SK-N-SH (cell line): Measurements from ENCODE around the gene AGBL5. TPM values are rescaled to one million over a fixed set of nuclear protein-coding genes. Genes with fewer than 3 reads are reported as not detected.

Experiments used
- CTCF ChIA-PET: fragments of 300-600, 350-600 bp; formaldehyde crosslinking; extraction: SDS; loops from one replicate; lab custom pipeline; 2021; lab: Yijun Ruan, JAX
- POLR2A ChIA-PET: fragments of 350-600 bp; sonication (Branson Sonifier 250); formaldehyde crosslinking; extraction: SDS; loops from one replicate; lab custom pipeline; 2020; ENCODE audit warnings: antibody characterized with exemption, inconsistent platforms; lab: Yijun Ruan, JAX
- DNase-seq: peaks from one replicate; pipeline ENCODE4 v3.0.0; 2012
- H2AFZ ChIP-seq: fragments of 200-600 bp; sonication (generic); 2 replicates; pipeline ENCODE4 v1.8.1; 2016; ENCODE audit warnings: antibody characterized with exemption, mild to moderate bottlenecking, low read depth
- H3F3A ChIP-seq: fragments of 200-600 bp; sonication (generic); replicated peaks from 2 replicates; pipeline ENCODE3; 2016; ENCODE audit warnings: antibody characterized with exemption, mild to moderate bottlenecking; ENCODE audit not compliant: insufficient read depth
- H3K27ac ChIP-seq, 2 experiments: fragments of 200-500 bp in 1 of 2; fragments of 200-600 bp in 1 of 2; sonication (Bioruptor generic) in 1 of 2; sonication (generic), shearing (Covaris generic) in 1 of 2; 2 replicates each; pipeline versions ENCODE4 v1.5.1 to v1.6.1; 2014 to 2016; ENCODE audit warnings: low read depth in 2 of 2, inconsistent platforms in 1 of 2, low read length in 1 of 2, mild to moderate bottlenecking in 1 of 2, mixed read lengths in 1 of 2
- H3K27me3 ChIP-seq: fragments of 200-600 bp; sonication (generic), shearing (Covaris generic); 2 replicates; pipeline ENCODE4 v1.6.1; 2016; ENCODE audit warnings: mixed run types; ENCODE audit not compliant: insufficient read depth
- H3K36me3 ChIP-seq, 2 experiments: fragments of 200-500 bp in 1 of 2; fragments of 200-600 bp in 1 of 2; sonication (Bioruptor generic) in 1 of 2; sonication (generic) in 1 of 2; replicated peaks in 1 of 2; 2 replicates each; pipeline versions ENCODE3 to v1.5.1; 2014 to 2016; ENCODE audit warnings: low read length in 1 of 2, mild to moderate bottlenecking in 1 of 2; ENCODE audit not compliant: insufficient read depth in 2 of 2, control insufficient read depth in 1 of 2
- H3K4me1 ChIP-seq, 2 experiments: fragments of 200-500 bp in 1 of 2; fragments of 200-600 bp in 1 of 2; sonication (Bioruptor generic) in 1 of 2; sonication (generic), shearing (Covaris generic) in 1 of 2; 2 replicates each; pipeline versions ENCODE4 v1.5.1 to v1.6.1; 2014 to 2016; ENCODE audit warnings: low read depth in 1 of 2, low read length in 1 of 2, mixed run types in 1 of 2; ENCODE audit not compliant: insufficient read depth in 2 of 2, control insufficient read depth in 1 of 2
- H3K4me2 ChIP-seq: fragments of 200-600 bp; sonication (generic), shearing (Covaris generic); 2 replicates; pipeline ENCODE4 v1.6.1; 2017; ENCODE audit warnings: mixed run types
- H3K4me3 ChIP-seq, 2 experiments: fragments of 200-500 bp in 1 of 2; fragments of 200-600 bp in 1 of 2; sonication (Bioruptor generic) in 1 of 2; sonication (generic), shearing (Covaris generic) in 1 of 2; 2 replicates each; pipeline versions ENCODE4 v1.5.1 to v1.8.1; 2014 to 2016; ENCODE audit warnings: low read depth in 2 of 2, inconsistent platforms in 1 of 2, low read length in 1 of 2, mild to moderate bottlenecking in 1 of 2, mixed read lengths in 1 of 2, moderate library complexity in 1 of 2
- H3K79me2 ChIP-seq: fragments of 200-600 bp; sonication (generic); 2 replicates; pipeline ENCODE4 v1.8.1; 2017; ENCODE audit warnings: mild to moderate bottlenecking; ENCODE audit not compliant: insufficient read depth
- H3K9ac ChIP-seq: fragments of 200-600 bp; sonication (generic); 2 replicates; pipeline ENCODE4 v1.6.1; 2017; ENCODE audit warnings: mixed run types
- H3K9me2 ChIP-seq: fragments of 200-600 bp; sonication (generic); 2 replicates; pipeline ENCODE4 v1.6.1; 2017; ENCODE audit warnings: mixed run types
- H3K9me3 ChIP-seq: fragments of 200-600 bp; sonication (generic); 2 replicates; pipeline ENCODE4 v1.6.1; 2017; ENCODE audit warnings: mixed run types, mild to moderate bottlenecking, moderate library complexity
- H4K20me1 ChIP-seq: fragments of 200-600 bp; sonication (generic); 2 replicates; pipeline ENCODE4 v1.6.1; 2017; ENCODE audit warnings: mild to moderate bottlenecking, mixed run types; ENCODE audit not compliant: insufficient read depth
- ELF1 ChIP-seq: IDR thresholded peaks from 2 replicates; pipeline ENCODE4 v1.4.0; 2012
- EZH2phosphoT487 ChIP-seq: fragments of 200-600 bp; sonication (generic); IDR thresholded peaks from 2 replicates; pipeline ENCODE4 v1.6.1; 2017; ENCODE audit warnings: low read depth, mixed run types, mild to moderate bottlenecking, antibody characterized with exemption, moderate library complexity, borderline replicate concordance
- FOXJ3 ChIP-seq: sonication (generic); formaldehyde crosslinking; IDR thresholded peaks from 2 replicates; pipeline ENCODE4 v1.5.1; 2020; ENCODE audit warnings: mild to moderate bottlenecking, missing genetic modification reagents
- FOXM1 ChIP-seq: IDR thresholded peaks from 2 replicates; pipeline ENCODE4 v1.4.0; 2012; ENCODE audit warnings: low read depth, mild to moderate bottlenecking
- GABPA ChIP-seq: IDR thresholded peaks from 2 replicates; pipeline ENCODE4 v1.4.0; 2012; ENCODE audit warnings: low read depth, mild to moderate bottlenecking
- JUND ChIP-seq: IDR thresholded peaks from 2 replicates; pipeline ENCODE4 v1.4.0; 2012
- NFIC ChIP-seq: IDR thresholded peaks from 2 replicates; pipeline ENCODE4 v1.4.0; 2012; ENCODE audit warnings: borderline replicate concordance
- NRF1 ChIP-seq: IDR thresholded peaks from 2 replicates; pipeline ENCODE4 v1.6.1; 2012; ENCODE audit warnings: low read depth, mild to moderate bottlenecking, low read length
- POLR2AphosphoS5 ChIP-seq: IDR thresholded peaks from 2 replicates; pipeline ENCODE4 v1.6.1; 2012; ENCODE audit warnings: low read depth, low read length
- REST ChIP-seq: IDR thresholded peaks from 2 replicates; pipeline ENCODE4 v1.6.1; 2012; ENCODE audit warnings: mild to moderate bottlenecking, low read depth, low read length, moderate library complexity
- SIN3A ChIP-seq: IDR thresholded peaks from 2 replicates; pipeline ENCODE4 v1.6.1; 2012; ENCODE audit warnings: low read depth, mild to moderate bottlenecking, low read length, moderate library complexity, borderline replicate concordance
- TAF1 ChIP-seq: IDR thresholded peaks from 2 replicates; pipeline ENCODE4 v1.6.1; 2012; ENCODE audit warnings: low read depth, mild to moderate bottlenecking, low read length, moderate library complexity, borderline replicate concordance
- USF2 ChIP-seq: fragments of 150-350 bp; IDR thresholded peaks from 2 replicates; pipeline ENCODE4 v1.6.1; 2017; ENCODE audit warnings: antibody characterized with exemption, low read length, low read depth, borderline replicate concordance
- YY1 ChIP-seq: IDR thresholded peaks from 2 replicates; pipeline ENCODE4 v1.4.0; 2012; ENCODE audit warnings: low read depth, mild to moderate bottlenecking
- ZBTB33 ChIP-seq: IDR thresholded peaks from 2 replicates; pipeline ENCODE4 v1.4.0; 2012; ENCODE audit warnings: low read depth, borderline replicate concordance
- WGBS: methylation state at CpG from one replicate; pipeline ENCODE4 v1.1.6; 2017; ENCODE audit warnings: low lambda C conversion rate; 5-methylcytosine and 5-hydroxymethylcytosine counted together
- polyA plus RNA-seq, 3 experiments: library from polyadenylated mRNA; depleted of rRNA; stranded (reverse); fragments of >200 nt; gene quantifications; 2 replicates each; pipeline ENCODE4 v1.2.3, GENCODE V29; 2012

Gene AGBL5
- polyA plus RNA-seq, 1 of the 3 experiments (the other 2 are of a cell fraction), result 45.5 TPM

- Histone ChIP-seq H3K9me2 (no peaks in the 10 kb centered on the region), H3K4me2 (no peak overlapping the region), H3K36me3 (peaks cover 28 to 81% of the 10 kb centered on the region in 2 experiments), H3K4me3 (no peak overlapping the region), H3K27ac (no peak overlapping the region), H3K9ac (no peak overlapping the region), H3F3A (peaks cover 15% of the 10 kb centered on the region), H3K9me3 (no peaks in the 10 kb centered on the region), H3K27me3 (no peaks in the 10 kb centered on the region), H2AFZ (no peak overlapping the region), H3K4me1 (peaks cover 0 to 9% of the 10 kb centered on the region in 2 experiments; a peak in 1 of 4 replicates), H4K20me1 (no peaks in the 10 kb centered on the region; the same call in 1 of the 2 replicates), H3K79me2 (peaks cover 17% of the 10 kb centered on the region)
- WGBS, result 94% methylated on average over 7 of the region's 7 CpGs
- POLR2A ChIA-PET, result interaction anchor here (0.6 to 2.7 kb wide), 3 partner anchors 9 to 306 kb away, joined by 3 to 8 read pairs (median 4); partner anchors contain the start of gene AGBL5
- no peak for DNase-seq
- CTCF ChIA-PET, result interaction anchor here (0.8 to 2.3 kb wide), 7 partner anchors 10 to 78 kb away, joined by 3 to 12 read pairs (median 6); partner anchors contain the start of gene KHK
- TF ChIP-seq ZBTB33 (no peak), FOXJ3 (CRISPR knock-in tag) (no peak), JUND (no peak), EZH2phosphoT487 (no peak), NRF1 (no peak), USF2 (no peak), TAF1 (no peak), YY1 (no peak), POLR2AphosphoS5 (no peak), ELF1 (no peak), SIN3A (no peak), NFIC (no peak), FOXM1 (no peak), REST (no peak), GABPA (no peak)
These were observed 11.6 kb upstream of the AGBL5 start for GRCh38 chr2:27039871-27040270.
